Astrocyte (in vitro differentiated cells and primary cell): ENCODE data around the gene NACC1.

Experiments
- CTCF ChIP-seq: IDR thresholded peaks from 2 replicates; pipeline ENCODE4 v1.5.1; 2011; ENCODE audit warnings: low read depth, mild to moderate bottlenecking, inconsistent platforms, low read length, moderate library complexity; ENCODE audit not compliant: insufficient read depth
- EZH2 ChIP-seq: IDR thresholded peaks from 2 replicates; pipeline ENCODE4 v1.6.1; 2012; ENCODE audit warnings: mild to moderate bottlenecking, low read length, inconsistent platforms; ENCODE audit not compliant: insufficient read depth

- TF ChIP-seq CTCF (no peak), EZH2 (no peak)
Measured at GRCh38 chr19:13165162-13165997, 47.3 kb downstream of the NACC1 start.
